AG04449 (cell line): ENCODE measurements around the gene ASCC1.

Source experiments
- CTCF ChIA-PET: fragments of 350-600 bp; formaldehyde crosslinking; extraction: SDS; loops from one replicate; lab custom pipeline; 2021; ENCODE audit warnings: antibody characterized with exemption; lab: Yijun Ruan, JAX
- POLR2A ChIA-PET: fragments of 400-600, 350-600 bp; formaldehyde crosslinking; extraction: SDS; loops from one replicate; lab custom pipeline; 2020; ENCODE audit warnings: antibody characterized with exemption, inconsistent platforms; lab: Yijun Ruan, JAX
- DNase-seq: peaks from one replicate; pipeline ENCODE4 v3.0.0-alpha.2; 2010; ENCODE audit warnings: low read depth, low spot score
- H3K4me3 ChIP-seq: 2 replicates; pipeline ENCODE4 v1.5.1; 2011; ENCODE audit warnings: low read depth, mild to moderate bottlenecking, control low read depth, low read length
- TF ChIP-seq, protein P1 (sequence below): IDR thresholded peaks from one replicate; pipeline ENCODE4 v1.5.1; 2011; ENCODE audit warnings: mild to moderate bottlenecking, moderate library complexity, low read length, control low read depth, inconsistent platforms; ENCODE audit not compliant: insufficient read depth; ENCODE audit errors: missing control alignments

Gene ASCC1

DNA sequence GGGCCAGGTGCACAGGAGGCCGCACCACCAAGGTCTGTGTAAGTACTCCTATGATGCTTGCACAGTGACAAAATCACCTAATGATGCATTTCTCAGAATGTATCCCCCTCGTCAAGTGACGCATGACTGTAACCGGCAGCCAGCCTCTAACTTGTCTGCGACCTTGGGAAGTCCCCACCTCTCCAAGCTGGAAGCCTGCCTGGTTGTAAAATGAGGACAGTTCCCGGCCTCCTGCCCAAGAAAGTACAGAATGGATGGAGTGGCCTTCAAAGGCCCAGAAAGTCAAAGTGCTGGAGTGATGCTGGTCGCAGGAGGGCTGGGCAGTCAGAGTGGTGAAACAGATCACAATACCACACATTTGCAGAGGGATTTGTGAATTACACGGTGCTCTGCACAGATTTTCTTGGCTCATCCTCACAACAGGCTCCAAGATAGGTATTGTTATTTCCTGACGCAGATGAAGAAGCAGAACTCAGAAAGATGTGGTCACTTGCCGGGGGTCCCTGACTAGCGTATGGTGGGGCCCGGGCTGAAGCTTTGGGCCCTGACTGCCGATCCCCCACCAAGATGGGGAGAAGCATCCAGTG is 150.5 kb downstream of the ASCC1 start:
- POLR2A ChIA-PET, result no interaction called here
- TF ChIP-seq, protein P1, sequence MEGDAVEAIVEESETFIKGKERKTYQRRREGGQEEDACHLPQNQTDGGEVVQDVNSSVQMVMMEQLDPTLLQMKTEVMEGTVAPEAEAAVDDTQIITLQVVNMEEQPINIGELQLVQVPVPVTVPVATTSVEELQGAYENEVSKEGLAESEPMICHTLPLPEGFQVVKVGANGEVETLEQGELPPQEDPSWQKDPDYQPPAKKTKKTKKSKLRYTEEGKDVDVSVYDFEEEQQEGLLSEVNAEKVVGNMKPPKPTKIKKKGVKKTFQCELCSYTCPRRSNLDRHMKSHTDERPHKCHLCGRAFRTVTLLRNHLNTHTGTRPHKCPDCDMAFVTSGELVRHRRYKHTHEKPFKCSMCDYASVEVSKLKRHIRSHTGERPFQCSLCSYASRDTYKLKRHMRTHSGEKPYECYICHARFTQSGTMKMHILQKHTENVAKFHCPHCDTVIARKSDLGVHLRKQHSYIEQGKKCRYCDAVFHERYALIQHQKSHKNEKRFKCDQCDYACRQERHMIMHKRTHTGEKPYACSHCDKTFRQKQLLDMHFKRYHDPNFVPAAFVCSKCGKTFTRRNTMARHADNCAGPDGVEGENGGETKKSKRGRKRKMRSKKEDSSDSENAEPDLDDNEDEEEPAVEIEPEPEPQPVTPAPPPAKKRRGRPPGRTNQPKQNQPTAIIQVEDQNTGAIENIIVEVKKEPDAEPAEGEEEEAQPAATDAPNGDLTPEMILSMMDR, result no peak
- no peak overlapping the region for H3K4me3 ChIP-seq
- DNase-seq, result no peak
- CTCF ChIA-PET, result interaction anchor here (1.1 kb wide), 1 partner anchor 24 kb away, joined by 3 read pairs; no protein-coding TSS in a partner anchor

DNA sequence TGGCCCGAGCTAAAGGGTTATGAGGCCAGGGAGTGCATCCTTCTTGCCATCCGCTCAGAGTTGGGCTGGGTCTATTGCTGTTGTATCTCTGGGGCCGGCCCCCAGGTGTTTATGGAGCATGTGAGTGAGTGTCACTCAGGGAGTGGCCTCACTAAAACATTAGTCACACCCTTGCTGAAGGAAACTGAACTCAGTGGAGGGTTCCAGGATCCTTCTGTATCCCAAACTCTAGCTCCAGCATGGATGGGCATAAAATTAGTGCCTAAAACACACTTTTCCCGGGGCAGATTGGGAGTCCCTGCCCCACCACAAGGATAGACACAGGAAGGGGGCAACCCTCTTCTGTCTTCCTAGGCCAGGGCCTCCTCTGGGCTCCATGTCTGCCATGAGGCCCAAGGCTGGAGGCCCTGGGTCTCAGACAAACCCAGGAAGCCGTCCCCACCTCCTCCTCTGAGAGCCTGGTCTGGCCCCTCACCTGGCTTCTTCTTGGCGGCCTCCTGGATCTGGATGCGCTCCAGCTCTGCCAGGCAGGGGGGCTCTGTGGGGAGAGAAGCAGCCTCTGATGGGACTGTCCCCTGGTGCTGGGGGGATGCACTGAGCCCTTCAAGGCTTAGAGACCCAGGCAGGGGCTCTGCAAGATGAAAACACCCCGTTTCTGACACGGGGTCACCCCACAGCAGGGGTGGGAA is 152.2 kb downstream of the ASCC1 start:
- POLR2A ChIA-PET, result no interaction called here
- DNase-seq, result no peak
- CTCF ChIA-PET, result interaction anchor here (8.4 kb wide), 1 partner anchor 15 kb away, joined by 96 read pairs; no protein-coding TSS in a partner anchor
- TF ChIP-seq, protein P1, result no peak
- H3K4me3 ChIP-seq, result no peak overlapping the region

DNA sequence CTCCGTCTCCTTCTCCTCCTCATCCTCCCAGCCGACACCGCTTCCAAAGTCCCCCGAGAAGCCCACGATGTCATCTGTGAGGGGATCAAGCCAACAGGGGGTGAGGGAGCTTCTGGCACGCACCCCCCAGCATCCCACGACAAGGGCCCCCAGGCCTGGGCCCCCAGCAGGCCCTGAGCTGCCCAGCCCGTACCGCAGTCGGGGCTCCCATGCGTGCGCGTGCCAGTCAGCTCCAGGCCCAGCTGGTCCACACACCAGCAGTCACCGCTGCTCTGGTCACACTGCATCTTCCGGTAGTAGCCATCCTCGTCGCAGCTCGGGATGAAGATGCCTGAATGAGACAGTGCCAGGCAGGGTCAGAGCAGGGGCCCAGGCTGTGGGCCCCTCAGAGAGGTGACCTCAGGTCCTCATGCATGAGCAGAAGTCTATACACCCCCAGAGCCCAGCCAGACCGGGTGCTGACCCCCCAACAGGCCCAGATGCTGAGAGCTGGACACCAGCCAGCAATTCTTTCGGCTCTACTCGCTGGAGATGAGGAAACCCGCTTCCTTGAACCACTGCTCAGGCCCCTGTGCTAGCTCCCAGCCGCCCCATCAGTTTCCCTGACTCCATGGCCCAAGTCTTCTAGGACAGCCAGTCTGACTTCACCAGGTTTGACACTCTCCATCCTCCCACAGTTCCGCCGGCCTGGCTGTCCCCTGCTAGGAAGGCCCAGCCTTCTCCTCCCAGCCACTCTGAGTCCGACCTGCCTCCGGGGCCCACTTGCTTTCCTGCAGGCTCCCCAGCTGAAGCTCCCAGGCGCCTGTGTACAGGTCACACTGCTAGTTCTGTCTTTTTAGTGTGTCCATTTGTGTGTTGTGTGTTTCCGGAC is 153.0 kb downstream of the ASCC1 start:
- ChIA-PET POLR2A (no interaction called here), CTCF (interaction anchor here (1.2 to 8.4 kb wide), 3 partner anchors 15 to 167 kb away, joined by 3 to 96 read pairs (median 7); partner anchors contain the start of gene CHST3)
- TF ChIP-seq, protein P1, result no peak
- no peak overlapping the region for H3K4me3 ChIP-seq
- no peak for DNase-seq

DNA sequence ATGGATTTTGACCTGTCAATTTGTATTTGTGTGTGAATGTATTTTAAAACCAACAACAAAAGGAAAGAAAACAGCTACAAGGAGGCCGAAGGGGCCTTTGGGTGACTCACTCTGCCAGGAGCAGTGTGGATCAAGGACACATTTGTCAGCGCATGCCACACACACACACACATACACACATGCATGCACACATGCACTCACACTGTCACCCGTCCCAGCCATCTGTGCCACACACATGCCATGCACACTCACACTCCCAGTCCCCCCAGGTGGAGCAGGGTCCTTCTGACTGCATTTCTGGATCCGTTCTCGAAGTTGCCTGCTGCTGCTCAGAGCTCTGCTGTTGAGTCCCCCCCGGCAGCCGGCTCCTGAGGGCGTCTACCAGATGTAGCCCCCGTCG is 153.7 kb downstream of the ASCC1 start:
- ChIA-PET CTCF (interaction anchor here (0.9 to 8.4 kb wide), 6 partner anchors 9 to 166 kb away, joined by 3 to 96 read pairs (median 4); partner anchors contain the start of gene CHST3), POLR2A (no interaction called here)

DNA sequence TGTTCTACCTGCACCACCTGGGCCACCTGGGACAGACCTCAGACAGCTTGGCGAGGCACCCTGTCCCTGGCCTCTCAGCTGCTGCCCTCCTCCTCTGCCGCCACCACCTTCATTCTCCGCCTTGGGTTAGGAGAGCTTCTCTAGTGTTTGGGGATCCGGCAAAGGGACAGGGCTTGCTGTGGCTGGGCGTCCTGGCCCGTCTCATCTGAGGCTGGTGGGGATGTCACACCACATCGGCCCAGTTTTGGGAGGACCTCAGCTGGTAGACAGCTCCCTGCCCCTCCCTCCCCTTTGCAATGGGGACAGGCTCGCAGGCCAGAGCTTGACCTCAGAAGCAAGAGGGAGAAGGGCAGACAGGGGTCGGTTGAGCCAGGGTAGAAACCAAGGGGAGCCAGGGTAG is 154.1 kb downstream of the ASCC1 start:
- CTCF ChIA-PET, result interaction anchor here (0.9 to 8.4 kb wide), 8 partner anchors 9 to 166 kb away, joined by 3 to 96 read pairs (median 4); partner anchors contain the start of gene CHST3
- POLR2A ChIA-PET, result no interaction called here
- no peak overlapping the region for H3K4me3 ChIP-seq
- DNase-seq, result no peak
- TF ChIP-seq, protein P1, result no peak

More for the DNA sequence above, 153.7 kb downstream of the ASCC1 start:
- DNase-seq, result no peak
- H3K4me3 ChIP-seq, result no peak overlapping the region
- TF ChIP-seq, protein P1, result no peak
